Thyroid gland (tissue), 4 donors: ENCODE data around the gene BOK.

Source experiments
- CTCF ChIP-seq, 6 experiments: fragments of 200-600 bp in 3 of 6; fragments of 450-650 bp in 3 of 6; sonication (generic) in 3 of 6; IDR thresholded peaks; one replicate each; pipeline ENCODE4 v1.5.1; 2016 to 2019; ENCODE audit warnings: antibody characterized with exemption in 6 of 6, mild to moderate bottlenecking in 2 of 6, inconsistent platforms in 1 of 6, moderate library complexity in 1 of 6
- POLR2A ChIP-seq, 2 donors: fragments of 450-650 bp; IDR thresholded peaks; one replicate each; pipeline ENCODE4 v1.6.1; 2017; ENCODE audit warnings: antibody characterized with exemption in 2 of 2, mild to moderate bottlenecking in 2 of 2, moderate library complexity in 1 of 2

GRCh38 chr2:241534293-241534692 is 24.3 kb upstream of the BOK start:
- TF ChIP-seq CTCF (IDR thresholded peaks at IDR 0.05), result no peak
- TF ChIP-seq POLR2A (IDR thresholded peaks at IDR 0.05), result no peak
